K562 (cell line): ENCODE data around the gene TRIOBP. TPM values are rescaled to one million over a fixed set of nuclear protein-coding genes. Genes with fewer than 3 reads are reported as not detected.

Experiments used
- BDP1 ChIP-seq: IDR thresholded peaks from 3 replicates; pipeline ENCODE4 v1.6.1; 2011; ENCODE audit not compliant: insufficient read length, insufficient read depth
- DIDO1 ChIP-seq: fragments of 450-650 bp; IDR thresholded peaks from 2 replicates; pipeline ENCODE4 v1.6.1; 2016; ENCODE audit warnings: low read depth, missing biosample characterization, missing genetic modification characterization
- DLX4 ChIP-seq: fragments of 250-450 bp; sonication (Bioruptor Pico); IDR thresholded peaks from 2 replicates; pipeline ENCODE4 v1.6.1; 2021; ENCODE audit warnings: mild to moderate bottlenecking
- E4F1 ChIP-seq: fragments of 250-450 bp; sonication (Bioruptor Pico); IDR thresholded peaks from 2 replicates; pipeline ENCODE4 v1.5.0; 2021; ENCODE audit warnings: mild to moderate bottlenecking, borderline replicate concordance
- ESRRB ChIP-seq: fragments of 250-450 bp; sonication (Bioruptor Pico); IDR thresholded peaks from 2 replicates; pipeline ENCODE4 v1.5.0; 2020; ENCODE audit warnings: mild to moderate bottlenecking, moderate library complexity, borderline replicate concordance
- FOXM1 ChIP-seq, 2 experiments: fragments of 450-650 bp in 1 of 2; sonication (generic) in 1 of 2; formaldehyde crosslinking in 1 of 2; IDR thresholded peaks; 2 replicates each; pipeline versions ENCODE4 v1.6.1 to v1.9.0; 2017 to 2022; ENCODE audit warnings: low read depth in 2 of 2, mild to moderate bottlenecking in 2 of 2, missing genetic modification reagents in 1 of 2, moderate library complexity in 1 of 2
- HNRNPL ChIP-seq: fragments of 200-400 bp; formaldehyde crosslinking; IDR thresholded peaks from 2 replicates; pipeline ENCODE4 v1.6.1; 2017; ENCODE audit warnings: low read depth, mild to moderate bottlenecking, low read length
- HNRNPLL ChIP-seq: fragments of 200-400 bp; formaldehyde crosslinking; IDR thresholded peaks from 2 replicates; pipeline ENCODE4 v1.6.1; 2017; ENCODE audit warnings: low read length, low read depth, mild to moderate bottlenecking; ENCODE audit not compliant: poor library complexity, severe bottlenecking
- KAT2B ChIP-seq: IDR thresholded peaks from one replicate; pipeline ENCODE4 v1.6.1; 2012; ENCODE audit warnings: low read depth, mild to moderate bottlenecking, control low read depth, inconsistent platforms, low read length, moderate library complexity
- NONO ChIP-seq, 2 experiments: fragments of 200-400 bp in 1 of 2; fragments of 450-650 bp in 1 of 2; formaldehyde crosslinking in 1 of 2; IDR thresholded peaks; 2 replicates each; pipeline ENCODE4 v1.6.1; 2017; ENCODE audit warnings: low read depth in 2 of 2, mild to moderate bottlenecking in 2 of 2, moderate library complexity in 2 of 2, low read length in 1 of 2
- RBM25 ChIP-seq: fragments of 200-400 bp; formaldehyde crosslinking; IDR thresholded peaks from 2 replicates; pipeline ENCODE4 v1.6.1; 2018; ENCODE audit warnings: low read length, low read depth, moderate library complexity; ENCODE audit not compliant: severe bottlenecking
- RREB1 ChIP-seq: fragments of 250-450 bp; sonication (Bioruptor Pico); IDR thresholded peaks from 2 replicates; pipeline ENCODE4 v1.4.0; 2020
- SMAD4 ChIP-seq: fragments of 250-450 bp; sonication (Bioruptor Pico); conservative IDR thresholded peaks from 2 replicates; pipeline ENCODE4 v1.8.0; 2021; ENCODE audit warnings: inconsistent platforms, mild to moderate bottlenecking, moderate library complexity
- SRSF3 ChIP-seq: fragments of 200-400 bp; formaldehyde crosslinking; IDR thresholded peaks from 2 replicates; pipeline ENCODE4 v1.6.1; 2016; ENCODE audit warnings: mild to moderate bottlenecking, low read length, moderate library complexity; ENCODE audit not compliant: insufficient read depth
- U2AF1 ChIP-seq: fragments of 200-400 bp; formaldehyde crosslinking; optimal IDR thresholded peaks from 2 replicates; pipeline ENCODE3; 2017; ENCODE audit warnings: mild to moderate bottlenecking, low read depth, low read length, moderate library complexity
- ZNF253 ChIP-seq: fragments of 250-450 bp; sonication (Bioruptor Pico); conservative IDR thresholded peaks from 2 replicates; pipeline ENCODE4 v1.6.1; 2021; ENCODE audit warnings: mild to moderate bottlenecking
- polyA plus RNA-seq, 8 experiments: library from polyadenylated mRNA; depleted of rRNA in 4 of 8; stranded (reverse) in 5 of 8; unstranded in 3 of 8; fragments of >200 nt; fragmentation: Nextera tagmentation in 2 of 8; fragmentation: Illumina TruSeq in 1 of 8; extraction: Ambion mirVana in 2 of 8; extraction: Trizol in 1 of 8; gene quantifications; 2 replicates each; pipeline versions ENCODE4 v1.2.1 to v1.2.3, GENCODE V29; 2011 to 2014; ENCODE audit warnings: inconsistent platforms in 1 of 8, missing spikeins in 1 of 8
- total RNA-seq, 7 experiments: library from RNA; depleted of rRNA in 6 of 7; stranded (reverse); fragments of >200 nt in 6 of 7; fragmentation: Illumina TruSeq in 2 of 7; extraction: Trizol in 2 of 7; gene quantifications; 2 replicates each; pipeline versions ENCODE4 v1.2.1 to v1.2.3, GENCODE V29; 2011 to 2021; ENCODE audit warnings: low replicate concordance in 1 of 7
- TF ChIP-seq, protein P1 (sequence below): fragments of 250-450 bp; sonication (Bioruptor Pico); IDR thresholded peaks from 2 replicates; pipeline ENCODE4 v1.5.1; 2021; ENCODE audit warnings: mild to moderate bottlenecking

Gene TRIOBP
- total and polyA plus RNA-seq, 9 of the 15 experiments (the other 6 are each of a cell fraction or from before 2014, with no cell fraction given), result 0.24 to 13.8 (median 5.5) TPM

DNA sequence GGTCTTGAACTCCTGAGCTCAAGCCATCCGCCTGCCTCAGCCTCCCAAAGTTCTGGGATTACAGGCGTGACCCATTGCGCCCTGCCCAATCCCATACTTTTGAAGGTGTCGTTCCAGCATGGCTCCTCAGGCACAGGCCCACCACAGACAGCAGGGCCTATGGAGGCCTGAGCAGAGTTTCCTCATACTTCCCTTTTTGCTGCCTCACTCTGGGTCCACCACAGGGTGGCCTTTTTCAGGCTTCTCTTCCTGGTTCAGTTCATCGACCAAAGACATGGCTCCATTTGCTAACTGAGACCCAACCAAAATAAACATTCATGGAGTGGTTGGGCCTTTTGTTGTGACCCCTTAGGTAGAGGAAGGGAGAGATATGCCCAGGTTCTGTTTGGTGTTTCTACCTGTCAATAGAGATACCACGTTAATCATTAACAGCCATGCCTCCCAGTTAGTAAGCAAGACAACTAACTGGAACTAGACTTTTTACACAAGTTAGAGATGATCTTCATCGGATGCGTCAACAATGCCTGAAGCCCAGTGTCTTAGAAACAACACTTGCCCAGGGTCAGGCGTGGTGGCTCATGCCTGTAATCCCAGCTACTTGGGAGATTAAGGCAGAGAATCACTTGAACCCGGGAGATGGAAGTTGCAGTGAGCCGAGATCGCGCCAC, 35.1 kb downstream of the TRIOBP start (continued):
- TF ChIP-seq E4F1 (CRISPR knock-in tag) (no peak), SMAD4 (CRISPR knock-in tag) (0 out of 2 replicates have a peak, but pooled peaks have one; percentile 27), DIDO1 (no peak), RREB1 (no peak), SRSF3 (no peak), KAT2B (no peak), NONO (IDR thresholded peaks at IDR 0.05; ENCODE audit: low read depth in 2 of 2, low read length in 1 of 2) (no peak), ZNF253 (CRISPR knock-in tag) (no peak), RBM25 (no peak), U2AF1 (no peak), BDP1 (no peak), FOXM1 (IDR thresholded peaks at IDR 0.05; ENCODE audit: low read depth) (no peak), FOXM1 (CRISPR knock-in tag; IDR thresholded peaks at IDR 0.05; ENCODE audit: low read depth) (no peak), ESRRB (no peak), HNRNPL (no peak), DLX4 (CRISPR knock-in tag) (no peak), HNRNPLL (no peak)
- TF ChIP-seq, protein P1, sequence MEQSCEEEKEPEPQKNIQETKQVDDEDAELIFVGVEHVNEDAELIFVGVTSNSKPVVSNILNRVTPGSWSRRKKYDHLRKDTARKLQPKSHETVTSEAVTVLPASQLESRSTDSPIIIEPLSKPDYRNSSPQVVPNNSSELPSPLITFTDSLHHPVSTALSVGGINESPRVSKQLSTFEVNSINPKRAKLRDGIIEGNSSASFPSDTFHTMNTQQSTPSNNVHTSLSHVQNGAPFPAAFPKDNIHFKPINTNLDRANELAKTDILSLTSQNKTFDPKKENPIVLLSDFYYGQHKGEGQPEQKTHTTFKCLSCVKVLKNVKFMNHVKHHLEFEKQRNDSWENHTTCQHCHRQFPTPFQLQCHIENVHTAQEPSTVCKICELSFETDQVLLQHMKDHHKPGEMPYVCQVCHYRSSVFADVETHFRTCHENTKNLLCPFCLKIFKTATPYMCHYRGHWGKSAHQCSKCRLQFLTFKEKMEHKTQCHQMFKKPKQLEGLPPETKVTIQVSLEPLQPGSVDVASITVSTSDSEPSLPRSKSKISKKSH, result no peak
